K562 (cell line): ENCODE measurements around the gene ALG12. TPM values are rescaled to one million over a fixed set of nuclear protein-coding genes. Genes with fewer than 3 reads are reported as not detected.

Experiments
- BHLHE40 ChIP-seq: IDR thresholded peaks from 2 replicates; pipeline ENCODE4 v1.6.1; 2011; ENCODE audit warnings: low read length, improper control_type of control experiment
- C11orf30 ChIP-seq: fragments of 450-650 bp; IDR thresholded peaks from 2 replicates; pipeline ENCODE4 v1.6.1; 2016; ENCODE audit warnings: low read depth, mild to moderate bottlenecking
- CTCF ChIP-seq, 3 experiments: IDR thresholded peaks in 2 of 3; conservative IDR thresholded peaks in 1 of 3; 2 replicates each; pipeline ENCODE4 v1.5.1; 2011 to 2012; ENCODE audit warnings: low read length in 3 of 3, mild to moderate bottlenecking in 3 of 3, control low read depth in 2 of 3, improper control_type of control experiment in 1 of 3, inconsistent platforms in 1 of 3, low read depth in 1 of 3, mixed read lengths in 1 of 3, moderate library complexity in 1 of 3; ENCODE audit not compliant: insufficient read depth in 2 of 3
- CXXC5 ChIP-seq: fragments of 250-450 bp; sonication (Bioruptor Pico); IDR thresholded peaks from 2 replicates; pipeline ENCODE4 v1.8.0; 2022; ENCODE audit warnings: inconsistent platforms, mild to moderate bottlenecking, moderate library complexity
- EGR1 ChIP-seq: fragments of 450-650 bp; conservative IDR thresholded peaks from 2 replicates; pipeline ENCODE4 v1.6.1; 2017; ENCODE audit warnings: mild to moderate bottlenecking
- ELF2 ChIP-seq: fragments of 250-450 bp; sonication (Bioruptor Pico); IDR thresholded peaks from 2 replicates; pipeline ENCODE4 v1.5.0; 2021; ENCODE audit warnings: mild to moderate bottlenecking
- ETV1 ChIP-seq: fragments of 450-650 bp; conservative IDR thresholded peaks from 2 replicates; pipeline ENCODE4 v1.6.1; 2016; ENCODE audit warnings: missing genetic modification characterization, control low read depth, low read depth, missing compliant biosample characterization
- GTF2E2 ChIP-seq: fragments of 200-800 bp; sonication (Bioruptor generic); IDR thresholded peaks from 2 replicates; pipeline ENCODE4 v1.6.1; 2016; ENCODE audit warnings: missing genetic modification characterization, missing compliant biosample characterization
- HMGN3 ChIP-seq: IDR thresholded peaks from 2 replicates; pipeline ENCODE4 v1.6.1; 2011; ENCODE audit warnings: borderline replicate concordance, low read depth, mild to moderate bottlenecking, mixed read lengths, low read length; ENCODE audit not compliant: insufficient read length; ENCODE audit errors: extremely low read depth
- KAT7 ChIP-seq: sonication (generic); formaldehyde crosslinking; IDR thresholded peaks from 2 replicates; pipeline ENCODE4 v1.8.0; 2022; ENCODE audit warnings: missing genetic modification reagents, mild to moderate bottlenecking, borderline replicate concordance
- MTA3 ChIP-seq: fragments of 450-650 bp; formaldehyde crosslinking; IDR thresholded peaks from 2 replicates; pipeline ENCODE4 v1.6.1; 2017; ENCODE audit warnings: mild to moderate bottlenecking, borderline replicate concordance
- NFYB ChIP-seq: IDR thresholded peaks from 2 replicates; pipeline ENCODE4 v1.6.1; 2011; ENCODE audit warnings: mild to moderate bottlenecking, moderate library complexity; ENCODE audit not compliant: insufficient read length; ENCODE audit errors: extremely low read depth
- POLR2A ChIP-seq: fragments of 450-650 bp; conservative IDR thresholded peaks from 2 replicates; pipeline ENCODE4 v1.6.1; 2016
- POLR2G ChIP-seq: fragments of 200-400 bp; formaldehyde crosslinking; IDR thresholded peaks from 2 replicates; pipeline ENCODE4 v1.6.1; 2017; ENCODE audit warnings: low read depth, mild to moderate bottlenecking, antibody characterized with exemption, low read length, moderate library complexity
- PURB ChIP-seq: sonication (generic); formaldehyde crosslinking; IDR thresholded peaks from 2 replicates; pipeline ENCODE4 v1.9.0; 2021; ENCODE audit warnings: low read depth, mild to moderate bottlenecking, missing genetic modification reagents
- SMARCB1 ChIP-seq: IDR thresholded peaks from 2 replicates; pipeline ENCODE4 v1.6.1; 2011; ENCODE audit warnings: improper control_type of control experiment, low read depth; ENCODE audit not compliant: insufficient read length
- TAF1 ChIP-seq: IDR thresholded peaks from 2 replicates; pipeline ENCODE4 v1.6.1; 2011; ENCODE audit warnings: mild to moderate bottlenecking, low read length, moderate library complexity; ENCODE audit not compliant: insufficient read depth, control insufficient read depth, severe bottlenecking; ENCODE audit errors: extremely low read depth
- ZNF347 ChIP-seq: fragments of 450-650 bp; formaldehyde crosslinking; IDR thresholded peaks from 2 replicates; pipeline ENCODE4 v1.4.0; 2020; ENCODE audit warnings: low read depth, mild to moderate bottlenecking, moderate library complexity
- ZNF592 ChIP-seq: fragments of 450-650 bp; IDR thresholded peaks from 2 replicates; pipeline ENCODE4 v1.6.1; 2017; ENCODE audit warnings: antibody characterized with exemption, mild to moderate bottlenecking
- polyA plus RNA-seq, 8 experiments: library from polyadenylated mRNA; depleted of rRNA in 4 of 8; stranded (reverse) in 5 of 8; unstranded in 3 of 8; fragments of >200 nt; fragmentation: Nextera tagmentation in 2 of 8; fragmentation: Illumina TruSeq in 1 of 8; extraction: Ambion mirVana in 2 of 8; extraction: Trizol in 1 of 8; gene quantifications; 2 replicates each; pipeline versions ENCODE4 v1.2.1 to v1.2.3, GENCODE V29; 2011 to 2014; ENCODE audit warnings: inconsistent platforms in 1 of 8, missing spikeins in 1 of 8
- total RNA-seq, 7 experiments: library from RNA; depleted of rRNA in 6 of 7; stranded (reverse); fragments of >200 nt in 6 of 7; fragmentation: Illumina TruSeq in 2 of 7; extraction: Trizol in 2 of 7; gene quantifications; 2 replicates each; pipeline versions ENCODE4 v1.2.1 to v1.2.3, GENCODE V29; 2011 to 2021; ENCODE audit warnings: low replicate concordance in 1 of 7

The ALG12 gene
- total and polyA plus RNA-seq, 9 of the 15 experiments (the other 6 are each of a cell fraction or from before 2014, with no cell fraction given), result 0.20 to 8.5 (median 3.4) TPM

- TF ChIP-seq MTA3 (peak; percentile 67; the same call in 1 of the 2 replicates), ETV1 (0 out of 2 replicates have a peak, but pooled peaks have one; percentile 12), C11orf30 (no peak), TAF1 (peak; percentile 37), CXXC5 (CRISPR knock-in tag) (peak; percentile 84), CTCF (IDR thresholded peaks at IDR 0.05 in 2 of 3, conservative IDR thresholded peaks at IDR 0.05 in 1 of 3; ENCODE audit: insufficient read depth in 2 of 3, low read depth in 1 of 3, low read length in 3 of 3) (no peak), GTF2E2 (0 out of 2 replicates have a peak, but pooled peaks have one; percentile 39), POLR2G (peak; percentile 94), SMARCB1 (no peak), KAT7 (peak; percentile 56; the same call in 1 of the 2 replicates), PURB (CRISPR knock-in tag) (no peak), ZNF347 (CRISPR knock-in tag) (no peak), HMGN3 (peak; percentile 16), BHLHE40 (0 out of 2 replicates have a peak, but pooled peaks have one; percentile 12), NFYB (no peak), ELF2 (CRISPR knock-in tag) (no peak), POLR2A (peak; percentile 86), EGR1 (peak; percentile 25; the same call in 1 of the 2 replicates), ZNF592 (0 out of 2 replicates have a peak, but pooled peaks have one; percentile 56)
Observed at GRCh38 chr22:49852898-49853894, 65.0 kb downstream of the ALG12 start, which contains the start of gene ZBED4 (continued).
